Gastroesophageal sphincter (tissue), 4 donors: ENCODE data around the gene COL5A2. TPM values are rescaled to one million over a fixed set of nuclear protein-coding genes. Genes with fewer than 3 reads are reported as not detected.

Experiments
- ATAC-seq: fragments of 150-250 bp; one replicate; pipeline ENCODE4 v1.9.1; 2016; ENCODE audit warnings: mild to moderate bottlenecking, moderate library complexity
- H3K27ac ChIP-seq, 4 donors: fragments of 200-600 bp; sonication (generic) in 3 of 4; 1 replicate in 3 of 4; 2 replicates in 1 of 4; pipeline ENCODE4 v1.5.1; 2016 to 2019
- H3K27me3 ChIP-seq: fragments of 200-600 bp; sonication (generic); one replicate; pipeline ENCODE4 v1.5.1; 2019
- H3K36me3 ChIP-seq, 2 donors: fragments of 200-600 bp; sonication (generic); one replicate each; pipeline ENCODE4 v1.5.1; 2019; ENCODE audit warnings: control low read depth in 1 of 2
- H3K4me1 ChIP-seq, 3 donors: fragments of 200-600 bp; sonication (generic); 1 replicate in 2 of 3; 2 replicates in 1 of 3; pipeline ENCODE4 v1.5.1; 2016 to 2019; ENCODE audit warnings: control low read depth in 2 of 3
- H3K4me3 ChIP-seq, 2 donors: fragments of 200-600 bp; sonication (generic); one replicate each; pipeline ENCODE4 v1.5.1; 2019; ENCODE audit warnings: mild to moderate bottlenecking in 1 of 2, moderate library complexity in 1 of 2
- H3K9me3 ChIP-seq, 3 donors: fragments of 200-600 bp; sonication (generic); one replicate each; pipeline ENCODE4 v1.5.1; 2017 to 2019; ENCODE audit warnings: control low read depth in 2 of 3
- CTCF ChIP-seq, 4 experiments: fragments of 200-600 bp in 2 of 4; fragments of 450-650 bp in 2 of 4; sonication (generic) in 1 of 4; IDR thresholded peaks; one replicate each; pipeline ENCODE4 v1.5.1; 2017 to 2019; ENCODE audit warnings: antibody characterized with exemption in 4 of 4, mild to moderate bottlenecking in 2 of 4, moderate library complexity in 2 of 4
- EP300 ChIP-seq: sonication (generic); formaldehyde crosslinking; IDR thresholded peaks from one replicate; pipeline ENCODE4 v1.6.1; 2017; ENCODE audit warnings: antibody characterized with exemption, mild to moderate bottlenecking
- POLR2A ChIP-seq, 2 donors: fragments of 450-650 bp; IDR thresholded peaks; one replicate each; pipeline ENCODE4 v1.6.1; 2017; ENCODE audit warnings: antibody characterized with exemption in 2 of 2, mild to moderate bottlenecking in 2 of 2, moderate library complexity in 1 of 2
- POLR2AphosphoS5 ChIP-seq: sonication (generic); formaldehyde crosslinking; IDR thresholded peaks from one replicate; pipeline ENCODE4 v1.6.1; 2017; ENCODE audit warnings: antibody characterized with exemption
- WGBS, 2 donors: methylation state at CpG; one replicate each; pipeline ENCODE4 v1.1.5; 2018; ENCODE audit warnings: low coverage in 1 of 2; 5-methylcytosine and 5-hydroxymethylcytosine counted together
- total RNA-seq, 4 donors: library from RNA; depleted of rRNA; stranded (reverse); fragments of >200 nt; gene quantifications; one replicate each; pipeline ENCODE4 v1.1.0, GENCODE V29; 2016

Gene COL5A2
- total RNA-seq, 4 donors from 2014 or later, result 57.3 to 104 (median 80.9) TPM

GRCh38 chr2:189181706-189182105 lies 2.1 kb upstream of the COL5A2 start:
- Histone ChIP-seq H3K4me3 (no peak overlapping the region), H3K27me3 (no peaks in the 10 kb centered on the region), H3K4me1 (peaks cover 0 to 17% (median 0%) of the 10 kb centered on the region in 3 donors), H3K36me3 (no peaks in the 10 kb centered on the region), H3K9me3 (no peaks in the 10 kb centered on the region), H3K27ac (no peak overlapping the region)
- no peak for ATAC-seq
- TF ChIP-seq EP300 (no peak), POLR2A (IDR thresholded peaks at IDR 0.05) (no peak), POLR2AphosphoS5 (no peak), CTCF (IDR thresholded peaks at IDR 0.05) (no peak)

- H3K4me3 ChIP-seq, result peak overlapping the region; percentile 62 to 100
- H3K27me3 ChIP-seq, result no peaks in the 10 kb centered on the region
- peaks cover 0 to 28% (median 0%) of the 10 kb centered on the region in 3 donors for H3K4me1 ChIP-seq
- no peaks in the 10 kb centered on the region for H3K9me3 ChIP-seq
- peak overlapping the region; percentile 78 to 85 (median 82) for H3K27ac ChIP-seq
- 1 to 4% methylated on average over 11 to 13 of the region's 14 CpGs for WGBS, 2 donors
- ATAC-seq, result no peak
- H3K36me3 ChIP-seq, result no peaks in the 10 kb centered on the region
- TF ChIP-seq EP300 (no peak), POLR2AphosphoS5 (peak; percentile 58), CTCF (IDR thresholded peaks at IDR 0.05) (peak in 1 of 4 experiments; percentile 4)
These were observed 613 bp downstream of the COL5A2 start for GRCh38 chr2:189178726-189179569.

GRCh38 chr2:189178054-189178453 lies 1.5 kb downstream of the COL5A2 start:
- H3K27me3 ChIP-seq, result no peaks in the 10 kb centered on the region
- H3K9me3 ChIP-seq, result no peaks in the 10 kb centered on the region
- ATAC-seq, result no peak
- 12 to 14% methylated on average over 2 of the region's 2 CpGs for WGBS, 2 donors
- peak overlapping the region in 3 of 4 donors; percentile 80 to 85 (median 83) for H3K27ac ChIP-seq
- no peaks in the 10 kb centered on the region for H3K36me3 ChIP-seq
- peak overlapping the region; percentile 62 to 100 for H3K4me3 ChIP-seq
- TF ChIP-seq CTCF (IDR thresholded peaks at IDR 0.05) (peak; percentile 19 to 26 (median 22)), POLR2A (IDR thresholded peaks at IDR 0.05) (no peak)
- peaks cover 0 to 28% (median 0%) of the 10 kb centered on the region in 3 donors for H3K4me1 ChIP-seq

GRCh38 chr2:189177251-189177840 lies 2.2 kb downstream of the COL5A2 start:
- peak overlapping the region in 3 of 4 donors; percentile 1 to 85 (median 80) for H3K27ac ChIP-seq
- TF ChIP-seq EP300 (no peak), CTCF (IDR thresholded peaks at IDR 0.05) (no peak), POLR2AphosphoS5 (no peak), POLR2A (IDR thresholded peaks at IDR 0.05) (no peak)
- WGBS, 2 donors, result 30 to 60% methylated on average over 4 of the region's 4 CpGs
- no peaks in the 10 kb centered on the region for H3K9me3 ChIP-seq
- H3K27me3 ChIP-seq, result no peaks in the 10 kb centered on the region
- H3K4me3 ChIP-seq, result peak overlapping the region; percentile 62 to 100
- peaks cover 0 to 31% (median 0%) of the 10 kb centered on the region in 3 donors for H3K4me1 ChIP-seq
- no peak for ATAC-seq
- no peaks in the 10 kb centered on the region for H3K36me3 ChIP-seq
